Measurements from ENCODE around the gene DDTL.

GRCh38 chr22:24002272-24002671 is 35.6 kb downstream of the DDTL start:
- TF ChIP-seq CHD2 (IDR thresholded peaks at IDR 0.05; ENCODE audit: low read length, partially characterized antibody) (no peak), POLR2AphosphoS5 (IDR thresholded peaks at IDR 0.05; ENCODE audit: low read depth, low read length) (no peak), NFIC (IDR thresholded peaks at IDR 0.05; ENCODE audit: borderline replicate concordance) (no peak), YY1 (IDR thresholded peaks at IDR 0.05; ENCODE audit: low read depth) (no peak), TEAD4 (IDR thresholded peaks at IDR 0.05; ENCODE audit: borderline replicate concordance, insufficient read depth) (no peak), CTCF (IDR thresholded peaks at IDR 0.05) (no peak), USF2 (IDR thresholded peaks at IDR 0.05; ENCODE audit: borderline replicate concordance, low read depth, low read length) (no peak), RCOR1 (IDR thresholded peaks at IDR 0.05; ENCODE audit: low read length) (no peak), EP300 (IDR thresholded peaks at IDR 0.05; ENCODE audit: borderline replicate concordance in 1 of 2, low read depth in 1 of 2, low read length in 1 of 2) (no peak), TAF1 (IDR thresholded peaks at IDR 0.05; ENCODE audit: borderline replicate concordance, low read depth, low read length) (no peak), RAD21 (IDR thresholded peaks at IDR 0.05; ENCODE audit: low read length) (no peak)

Data from SK-N-SH (cell line).